Caco-2 (cell line): Measurements from ENCODE around the gene MAP1B. TPM values are rescaled to one million over a fixed set of nuclear protein-coding genes. Genes with fewer than 3 reads are reported as not detected.

ENCODE experiments used
- BruUV-seq: library from RNA; stranded (reverse); fragments of 400-500 nt; replicated peaks from 2 replicates; lab custom pipeline; 2021; lab: Mats Ljungman, UMichigan
- CTCF ChIA-PET: fragments of 300-600 bp; sonication (Branson Sonifier 250); formaldehyde crosslinking; loops from one replicate; lab custom pipeline; 2022; ENCODE audit warnings: antibody characterized with exemption; lab: Charles Lee
- POLR2A ChIA-PET: fragments of 300-600 bp; sonication (Branson Sonifier 250); formaldehyde crosslinking; loops from one replicate; lab custom pipeline; 2022; ENCODE audit warnings: antibody characterized with exemption; lab: Charles Lee
- DNase-seq, 2 experiments: peaks; one replicate each; pipeline versions ENCODE4 v3.0.0 to v3.0.0-alpha.2; 2020 to 2022
- H3K27me3 ChIP-seq: replicated peaks from 2 replicates; pipeline ENCODE4 v1.6.0; 2011; ENCODE audit warnings: low read length; ENCODE audit not compliant: control insufficient read depth, insufficient read depth
- H3K36me3 ChIP-seq: 2 replicates; pipeline ENCODE4 v1.5.1; 2011; ENCODE audit warnings: low read length; ENCODE audit not compliant: control insufficient read depth, insufficient read depth
- H3K4me1 ChIP-seq: fragments of 250-450 bp; sonication (Bioruptor Pico); 2 replicates; pipeline ENCODE4 v1.5.1; 2020; ENCODE audit warnings: mild to moderate bottlenecking
- H3K4me3 ChIP-seq: 2 replicates; pipeline ENCODE4 v1.5.1; 2011; ENCODE audit warnings: low read depth, mild to moderate bottlenecking, control low read depth, low read length
- H3K9me3 ChIP-seq: fragments of 250-450 bp; sonication (Bioruptor Pico); 2 replicates; pipeline ENCODE4 v1.5.1; 2020; ENCODE audit warnings: mild to moderate bottlenecking, moderate library complexity
- H3K27ac Mint-ChIP-seq: one replicate; pipeline ENCODE4 v1.8.0; 2022; ENCODE audit warnings: mixed read lengths; ENCODE audit not compliant: unreplicated experiment
- H3K27me3 Mint-ChIP-seq: one replicate; pipeline ENCODE4 v1.8.0; 2022; ENCODE audit warnings: mixed read lengths; ENCODE audit not compliant: insufficient read depth, unreplicated experiment
- H3K36me3 Mint-ChIP-seq: one replicate; pipeline ENCODE4 v1.8.0; 2022; ENCODE audit warnings: mild to moderate bottlenecking, mixed read lengths; ENCODE audit not compliant: insufficient read depth, unreplicated experiment
- H3K4me1 Mint-ChIP-seq: one replicate; pipeline ENCODE4 v1.8.0; 2022; ENCODE audit warnings: low read depth, mixed read lengths; ENCODE audit not compliant: unreplicated experiment
- H3K4me3 Mint-ChIP-seq: one replicate; pipeline ENCODE4 v1.8.0; 2022; ENCODE audit warnings: mild to moderate bottlenecking, moderate library complexity, mixed read lengths; ENCODE audit not compliant: unreplicated experiment
- H3K9me3 Mint-ChIP-seq: one replicate; pipeline ENCODE4 v1.8.0; 2022; ENCODE audit warnings: mixed read lengths; ENCODE audit not compliant: unreplicated experiment
- intact Hi-C: fragments of 100-400 bp; cut with micrococcal nuclease; formaldehyde crosslinking; loops from one replicate; pipeline ENCODE4 v1.10.0; 2022; ENCODE audit not compliant: unreplicated experiment
- total RNA-seq: library from RNA; stranded (reverse); gene quantifications from 2 replicates; pipeline ENCODE4 v1.2.3, GENCODE V29; 2022
- TF ChIP-seq, protein P1 (sequence below), 2 experiments: fragments of 200-600 bp in 1 of 2; IDR thresholded peaks; 1 replicate in 1 of 2; 2 replicates in 1 of 2; pipeline versions ENCODE4 v1.5.1 to v1.8.0; 2011 to 2022; ENCODE audit warnings: antibody characterized with exemption in 1 of 2, control low read depth in 1 of 2, inconsistent platforms in 1 of 2, low read depth in 1 of 2, low read length in 1 of 2, mild to moderate bottlenecking in 1 of 2, moderate library complexity in 1 of 2; ENCODE audit not compliant: insufficient read depth in 1 of 2, severe bottlenecking in 1 of 2, unreplicated experiment in 1 of 2

MAP1B gene
- total RNA-seq, 1 experiment from 2014 or later: 0.66 TPM

DNA sequence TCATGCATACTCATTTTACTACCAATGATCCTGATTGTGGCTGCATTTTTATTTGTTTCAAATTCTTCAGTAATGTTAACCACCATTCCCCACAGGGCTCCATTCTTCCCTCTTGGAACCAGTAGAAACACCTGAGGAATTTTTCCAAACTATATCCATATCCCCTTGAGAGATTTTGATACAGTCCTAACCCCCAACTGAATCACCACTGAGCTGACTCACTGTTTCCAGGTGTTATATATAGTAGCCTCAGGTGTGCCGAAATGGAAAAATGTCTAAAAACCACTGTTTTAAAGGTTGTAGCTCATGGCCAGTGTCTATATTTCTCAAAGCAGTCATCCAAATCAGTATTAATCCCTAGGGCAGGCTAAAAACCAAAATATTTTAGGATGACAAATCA lies 127.6 kb downstream of the MAP1B start:
- BruUV-seq: no TSS peak
- H3K27me3 ChIP-seq: no peaks in the 10 kb centered on the region
- intact Hi-C loops: no loop called here
- Mint-ChIP-seq H3K9me3 (no peaks in the 10 kb centered on the region), H3K36me3 (peaks cover 27% of the 10 kb centered on the region), H3K27me3 (no peaks in the 10 kb centered on the region), H3K27ac (no peak overlapping the region), H3K4me1 (no peaks in the 10 kb centered on the region), H3K4me3 (no peak overlapping the region)
- DNase-seq: no peak
- no peaks in the 10 kb centered on the region; the same call in none of the 2 replicates for H3K36me3 ChIP-seq
- ChIA-PET CTCF (no interaction called here), POLR2A (no interaction called here)
- H3K9me3 ChIP-seq: no peaks in the 10 kb centered on the region
- H3K4me3 ChIP-seq: no peak overlapping the region
- no peaks in the 10 kb centered on the region; the same call in 1 of the 2 replicates for H3K4me1 ChIP-seq
- TF ChIP-seq, protein P1, sequence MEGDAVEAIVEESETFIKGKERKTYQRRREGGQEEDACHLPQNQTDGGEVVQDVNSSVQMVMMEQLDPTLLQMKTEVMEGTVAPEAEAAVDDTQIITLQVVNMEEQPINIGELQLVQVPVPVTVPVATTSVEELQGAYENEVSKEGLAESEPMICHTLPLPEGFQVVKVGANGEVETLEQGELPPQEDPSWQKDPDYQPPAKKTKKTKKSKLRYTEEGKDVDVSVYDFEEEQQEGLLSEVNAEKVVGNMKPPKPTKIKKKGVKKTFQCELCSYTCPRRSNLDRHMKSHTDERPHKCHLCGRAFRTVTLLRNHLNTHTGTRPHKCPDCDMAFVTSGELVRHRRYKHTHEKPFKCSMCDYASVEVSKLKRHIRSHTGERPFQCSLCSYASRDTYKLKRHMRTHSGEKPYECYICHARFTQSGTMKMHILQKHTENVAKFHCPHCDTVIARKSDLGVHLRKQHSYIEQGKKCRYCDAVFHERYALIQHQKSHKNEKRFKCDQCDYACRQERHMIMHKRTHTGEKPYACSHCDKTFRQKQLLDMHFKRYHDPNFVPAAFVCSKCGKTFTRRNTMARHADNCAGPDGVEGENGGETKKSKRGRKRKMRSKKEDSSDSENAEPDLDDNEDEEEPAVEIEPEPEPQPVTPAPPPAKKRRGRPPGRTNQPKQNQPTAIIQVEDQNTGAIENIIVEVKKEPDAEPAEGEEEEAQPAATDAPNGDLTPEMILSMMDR (IDR thresholded peaks at IDR 0.05; ENCODE audit: insufficient read depth in 1 of 2, low read depth in 1 of 2, low read length in 1 of 2, severe bottlenecking in 1 of 2, unreplicated experiment in 1 of 2): no peak

DNA sequence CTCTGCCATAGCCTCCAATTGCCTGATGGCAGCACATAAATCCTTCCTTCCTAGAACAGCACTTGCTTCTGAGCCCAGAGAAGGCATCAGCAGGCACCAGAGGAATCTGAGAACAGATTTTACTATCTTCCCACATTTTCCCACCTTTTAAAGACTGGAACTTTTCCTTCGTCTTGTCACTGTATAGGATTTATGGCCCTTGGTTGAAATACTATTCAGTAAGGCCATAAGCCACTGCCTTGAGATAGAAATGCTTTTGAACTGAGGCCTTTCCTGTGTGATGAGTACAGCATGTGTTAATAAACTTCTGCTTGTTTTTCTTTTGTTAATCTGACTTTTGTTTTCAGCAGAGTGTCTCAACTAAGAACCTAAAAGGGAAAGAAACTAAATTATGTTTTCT lies 128.4 kb downstream of the MAP1B start:
- H3K9me3 Mint-ChIP-seq: no peaks in the 10 kb centered on the region
- Histone ChIP-seq H3K36me3 (no peaks in the 10 kb centered on the region; the same call in none of the 2 replicates), H3K27me3 (no peaks in the 10 kb centered on the region), H3K4me1 (no peaks in the 10 kb centered on the region; the same call in 1 of the 2 replicates), H3K4me3 (no peak overlapping the region), H3K9me3 (no peaks in the 10 kb centered on the region)
- TF ChIP-seq, protein P1 (IDR thresholded peaks at IDR 0.05; ENCODE audit: insufficient read depth in 1 of 2, low read depth in 1 of 2, low read length in 1 of 2, severe bottlenecking in 1 of 2, unreplicated experiment in 1 of 2): no peak
- DNase-seq: no peak
- ChIA-PET POLR2A (no interaction called here), CTCF (no interaction called here)
- no peaks in the 10 kb centered on the region for H3K4me1 Mint-ChIP-seq
- no peak overlapping the region for H3K4me3 Mint-ChIP-seq
- H3K36me3 Mint-ChIP-seq: peaks cover 19% of the 10 kb centered on the region
- no peak overlapping the region for H3K27ac Mint-ChIP-seq
- no TSS peak for BruUV-seq
- intact Hi-C loops: no loop called here
- H3K27me3 Mint-ChIP-seq: no peaks in the 10 kb centered on the region

DNA sequence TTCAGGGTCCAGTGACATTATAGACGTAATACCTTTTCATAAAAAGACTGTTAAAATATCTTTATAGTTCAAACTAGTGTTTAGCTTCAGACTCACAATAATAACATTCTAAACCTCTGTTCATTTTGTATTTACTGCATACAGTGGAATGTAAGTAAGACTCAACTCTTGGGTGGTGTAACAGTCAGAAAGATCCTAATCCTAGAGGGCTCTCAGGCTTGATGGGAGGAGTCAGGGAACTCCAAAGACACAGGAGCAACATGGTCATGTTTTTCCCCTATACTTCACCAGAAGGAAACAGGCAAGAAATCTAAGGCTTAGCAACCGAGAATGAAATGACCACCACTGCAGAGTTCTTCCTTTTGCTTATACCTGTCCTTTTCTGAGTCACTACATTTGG lies 130.1 kb downstream of the MAP1B start:
- intact Hi-C loops: no loop called here
- ChIA-PET POLR2A (no interaction called here), CTCF (no interaction called here)
- Mint-ChIP-seq H3K36me3 (peaks cover 10% of the 10 kb centered on the region), H3K4me1 (no peaks in the 10 kb centered on the region), H3K4me3 (no peak overlapping the region), H3K27me3 (no peaks in the 10 kb centered on the region), H3K27ac (no peak overlapping the region), H3K9me3 (no peaks in the 10 kb centered on the region)
- TF ChIP-seq, protein P1 (IDR thresholded peaks at IDR 0.05; ENCODE audit: insufficient read depth in 1 of 2, low read depth in 1 of 2, low read length in 1 of 2, severe bottlenecking in 1 of 2, unreplicated experiment in 1 of 2): no peak
- no peaks in the 10 kb centered on the region; the same call in none of the 2 replicates for H3K36me3 ChIP-seq
- no peaks in the 10 kb centered on the region for H3K27me3 ChIP-seq
- DNase-seq: no peak
- BruUV-seq: no TSS peak
- H3K4me3 ChIP-seq: no peak overlapping the region
- no peaks in the 10 kb centered on the region for H3K4me1 ChIP-seq
- no peaks in the 10 kb centered on the region for H3K9me3 ChIP-seq
